Head of caudate nucleus (tissue), 42 donors: ENCODE data around the gene NHP2.

Source experiments
- DNase-seq, 42 donors: peaks; one replicate each; pipeline versions ENCODE4 v3.0.0 to v3.0.0-alpha.2; 2020 to 2021; ENCODE audit warnings: mixed read lengths in 7 of 42
- intact Hi-C: fragments of 100-400 bp; cut with DNase I; formaldehyde crosslinking; loops from one replicate; pipeline ENCODE4 v1.15.0; 2022

Gene NHP2

DNA sequence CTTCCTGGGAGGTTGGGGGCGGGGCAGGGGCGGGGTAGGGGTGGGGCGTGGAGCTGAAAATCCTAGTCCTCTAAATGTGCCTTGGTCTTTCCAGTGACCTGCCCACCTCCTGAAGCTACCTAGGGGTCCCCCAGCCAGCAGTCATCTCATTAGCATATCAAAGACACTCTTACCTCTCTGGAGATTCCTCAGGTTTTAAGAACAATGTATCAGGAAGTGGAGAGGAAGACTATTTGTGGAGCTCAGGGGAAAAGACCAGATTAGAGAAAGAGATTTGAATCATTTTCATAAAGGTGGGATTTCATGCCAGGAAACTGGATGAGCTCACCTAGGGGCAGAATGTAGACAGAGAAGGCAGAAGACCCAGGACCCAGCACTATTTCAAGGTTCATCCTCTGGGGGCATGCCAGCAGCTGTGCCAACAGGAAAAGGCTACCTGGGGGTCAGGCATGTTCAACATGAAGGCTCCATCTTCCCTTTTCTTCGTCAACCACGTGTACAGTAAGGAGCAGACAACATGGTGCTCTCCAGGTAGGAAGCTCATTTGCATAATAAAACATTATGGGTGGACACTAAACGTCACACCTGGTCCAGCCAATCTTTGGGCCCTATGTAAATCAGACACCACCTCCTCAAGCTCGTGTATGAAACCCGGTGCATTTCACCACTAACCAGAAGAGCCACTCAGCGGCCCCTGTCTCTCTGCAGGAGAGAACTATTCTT is 26.6 kb upstream of the NHP2 start:
- intact Hi-C loops: no loop called here
- DNase-seq: no peak

DNA sequence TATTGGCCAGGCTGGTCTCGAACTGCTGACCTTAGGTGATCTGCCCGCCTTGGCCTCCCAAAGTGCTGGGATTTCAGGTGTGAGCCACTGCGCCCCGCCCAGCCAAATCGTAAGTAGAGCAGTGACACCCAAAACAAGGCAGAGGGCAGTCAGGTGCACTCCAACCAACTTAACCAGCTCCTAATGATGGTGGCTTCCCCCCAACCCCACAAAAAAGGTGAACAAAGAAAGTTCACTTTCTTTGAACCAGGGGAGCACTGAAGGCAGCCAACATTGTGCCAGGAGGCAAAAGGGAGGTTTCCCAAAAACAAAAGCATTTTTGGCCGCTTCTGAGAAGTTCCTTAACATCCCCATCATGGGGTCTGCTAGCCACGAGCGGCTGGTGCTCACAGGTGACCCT is 23.9 kb upstream of the NHP2 start:
- intact Hi-C loops: no loop called here
- no peak for DNase-seq

GRCh38 chr5:178176791-178177190 is 23.1 kb upstream of the NHP2 start:
- intact Hi-C loops: no loop called here

GRCh38 chr5:178174456-178174855 is 20.8 kb upstream of the NHP2 start:
- intact Hi-C loops: no loop called here
- no peak for DNase-seq

More at GRCh38 chr5:178176791-178177190, 23.1 kb upstream of the NHP2 start:
- DNase-seq: no peak

DNA sequence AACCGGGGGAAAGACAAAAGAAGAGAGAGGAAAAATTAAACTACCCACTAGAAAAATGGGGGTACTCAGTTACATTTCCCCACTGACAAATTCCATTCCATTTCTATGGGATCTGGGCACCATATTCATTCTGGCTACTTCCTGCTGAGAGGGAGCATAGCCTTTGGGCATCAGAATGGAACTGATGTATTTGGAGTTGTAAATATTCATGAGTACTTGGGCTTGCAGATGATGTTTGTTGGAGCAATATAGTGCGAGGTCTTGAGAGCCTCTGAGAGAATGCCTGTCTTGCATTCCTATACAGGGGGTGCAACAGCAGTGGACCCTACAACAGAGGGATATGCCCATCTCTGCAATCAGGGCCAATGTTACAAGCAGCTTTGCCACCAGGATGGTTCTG is 16.8 kb upstream of the NHP2 start:
- intact Hi-C loops: no loop called here
- DNase-seq: no peak

DNA sequence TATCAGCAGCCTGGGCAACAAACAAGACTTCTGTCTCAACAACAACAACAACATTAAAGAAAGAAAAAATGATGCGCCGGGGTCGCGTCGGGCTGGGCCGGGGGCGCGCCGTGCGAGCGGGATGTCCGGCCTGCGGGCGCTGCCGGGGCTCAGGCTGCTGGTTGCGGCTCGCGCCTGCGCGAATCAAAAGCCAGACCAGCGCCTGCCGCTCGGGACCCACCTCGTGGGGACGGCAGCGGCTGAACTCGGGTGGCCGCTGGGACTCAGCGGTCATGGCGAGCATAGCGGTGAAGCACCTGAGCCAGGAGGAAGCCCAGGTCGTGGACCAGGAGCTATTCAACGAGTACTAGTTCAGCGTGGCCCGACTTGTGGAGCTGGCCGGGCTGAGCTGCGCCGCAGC is 11.9 kb upstream of the NHP2 start:
- intact Hi-C loops: no loop called here
- no peak for DNase-seq

- DNase-seq: peak; percentile 66 to 94 (median 87)
- intact Hi-C loops: loop anchor here (5.0 kb wide), 1 partner anchor 87 kb away; no protein-coding TSS in a partner anchor
These were observed 10.4 kb upstream of the NHP2 start for GRCh38 chr5:178163772-178164735.

GRCh38 chr5:178162481-178162880 is 8.8 kb upstream of the NHP2 start:
- intact Hi-C loops: loop anchor here (5.0 kb wide), 1 partner anchor 85 kb away; no protein-coding TSS in a partner anchor
- no peak for DNase-seq

- no peak for DNase-seq
- intact Hi-C loops: loop anchor here (5.0 kb wide), 1 partner anchor 83 kb away; no protein-coding TSS in a partner anchor
These were observed 6.5 kb upstream of the NHP2 start for GRCh38 chr5:178160176-178160575.

DNA sequence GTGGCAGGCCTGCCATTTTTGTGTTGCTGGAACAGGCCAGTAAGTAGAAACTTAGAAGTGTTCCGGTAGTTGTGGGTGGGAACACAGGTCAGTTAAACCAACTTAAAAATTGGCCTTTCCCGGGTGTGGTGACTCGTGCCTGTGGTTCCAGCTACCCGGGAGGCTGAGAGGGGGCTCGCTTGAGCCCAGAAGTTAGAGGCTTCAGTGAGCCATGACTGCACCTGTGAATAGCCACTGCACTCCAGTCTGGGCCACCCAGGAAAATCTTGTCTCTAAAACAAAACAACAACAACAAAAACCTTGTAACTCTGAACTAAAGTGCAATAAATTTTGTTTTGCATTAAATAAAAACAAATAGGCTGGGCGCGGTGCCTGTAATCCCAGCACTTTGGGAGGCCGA is 1.4 kb upstream of the NHP2 start:
- no peak for DNase-seq
- intact Hi-C loops: loop anchor here (10.0 kb wide), 1 partner anchor 50 kb away; the partner anchor contains the start of gene HNRNPAB

DNA sequence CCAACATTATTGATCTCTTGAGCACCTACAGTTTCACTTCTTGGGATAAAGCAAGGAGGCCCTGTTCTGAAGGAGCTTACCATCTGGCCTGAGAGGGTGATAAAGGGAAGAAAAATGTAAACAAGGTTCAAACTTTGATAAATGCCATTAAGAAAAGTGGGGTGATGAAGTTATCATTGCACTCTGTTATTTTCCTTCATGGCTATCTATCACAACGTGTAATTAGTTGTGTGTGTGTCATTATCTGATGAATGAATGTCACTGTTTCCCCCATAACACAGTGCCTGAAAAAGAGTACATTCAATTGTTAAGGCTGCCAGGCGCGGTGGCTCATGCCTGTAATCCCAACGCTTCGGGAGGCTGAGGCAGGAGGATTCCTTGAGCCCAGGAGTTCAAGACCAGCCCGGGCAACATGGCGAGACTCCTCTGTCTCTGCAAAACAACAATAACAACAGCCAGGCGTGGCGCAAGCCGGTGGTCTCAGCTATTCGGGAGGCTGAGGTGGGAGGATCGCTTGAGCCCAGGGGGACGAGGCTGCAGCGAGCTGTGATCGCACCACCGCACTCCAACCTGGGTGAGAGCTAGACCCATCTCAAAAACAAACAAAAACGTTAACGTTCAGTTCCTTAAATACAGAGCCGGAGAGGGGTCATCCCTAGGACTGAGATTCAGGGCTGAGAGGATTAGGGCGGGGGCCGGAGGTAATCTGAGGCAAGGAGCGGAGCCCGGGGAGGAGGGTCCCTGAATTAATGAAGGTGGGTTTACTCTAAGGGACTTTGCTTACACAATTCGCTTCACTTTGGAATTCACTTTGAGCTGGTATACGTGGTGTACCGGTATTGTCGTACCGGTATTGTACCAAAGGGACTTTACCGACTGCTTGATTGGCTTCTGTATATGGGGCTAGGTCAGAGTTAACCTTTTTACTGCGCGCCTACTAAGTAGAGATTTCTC is 917 bp downstream of the NHP2 start:
- no peak for DNase-seq
- intact Hi-C loops: loop anchor here (10.0 kb wide), 1 partner anchor 52 kb away; the partner anchor contains the start of gene HNRNPAB

GRCh38 chr5:178150977-178151734 is 2.5 kb downstream of the NHP2 start:
- no peak for DNase-seq
- intact Hi-C loops: loop anchor here (10.0 kb wide), 1 partner anchor 54 kb away; the partner anchor contains the start of gene HNRNPAB

DNA sequence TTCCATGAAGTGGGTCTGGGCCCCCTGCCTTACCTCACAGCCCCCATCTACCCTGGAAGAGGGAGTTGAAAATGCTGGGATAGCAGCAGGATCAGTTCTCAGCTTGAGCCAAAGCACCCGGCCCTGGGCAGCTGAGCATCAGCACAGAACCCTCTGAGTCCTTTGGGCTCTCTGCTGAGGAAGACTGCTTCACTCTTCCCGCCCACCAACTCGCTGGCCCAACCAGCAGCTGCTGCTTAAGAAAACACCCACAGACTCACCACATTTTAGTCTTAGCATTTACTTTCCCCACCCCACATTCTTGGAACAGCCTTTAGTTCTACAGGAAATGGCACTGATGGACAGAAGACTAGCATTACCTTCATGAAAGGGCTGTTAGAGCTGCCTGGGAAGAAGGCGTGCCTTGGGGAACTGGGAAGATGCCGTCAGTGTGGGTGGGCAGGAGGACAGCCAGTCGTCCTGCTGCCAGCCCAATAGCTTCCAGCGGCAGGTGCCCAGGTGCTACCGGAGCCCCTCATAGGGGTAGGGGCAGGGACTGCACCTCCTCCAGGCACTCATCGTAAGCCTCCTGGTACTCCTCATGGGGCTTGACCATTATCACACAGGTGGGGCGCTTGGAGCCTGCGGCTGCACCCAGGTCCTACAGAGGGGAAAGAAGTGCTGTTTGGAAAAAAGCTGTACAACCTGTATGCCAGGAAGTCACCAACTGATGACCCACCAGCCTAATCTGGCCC is 4.3 kb downstream of the NHP2 start:
- intact Hi-C loops: no loop called here
- DNase-seq: peak in 5 of 42 donors; percentile 27 to 48 (median 35)

GRCh38 chr5:178147406-178147805 is 6.3 kb downstream of the NHP2 start:
- DNase-seq: no peak
- intact Hi-C loops: no loop called here

GRCh38 chr5:178145965-178146820 is 7.5 kb downstream of the NHP2 start:
- intact Hi-C loops: no loop called here
- DNase-seq: peak in 38 of 42 donors; percentile 14 to 77 (median 52)

DNA sequence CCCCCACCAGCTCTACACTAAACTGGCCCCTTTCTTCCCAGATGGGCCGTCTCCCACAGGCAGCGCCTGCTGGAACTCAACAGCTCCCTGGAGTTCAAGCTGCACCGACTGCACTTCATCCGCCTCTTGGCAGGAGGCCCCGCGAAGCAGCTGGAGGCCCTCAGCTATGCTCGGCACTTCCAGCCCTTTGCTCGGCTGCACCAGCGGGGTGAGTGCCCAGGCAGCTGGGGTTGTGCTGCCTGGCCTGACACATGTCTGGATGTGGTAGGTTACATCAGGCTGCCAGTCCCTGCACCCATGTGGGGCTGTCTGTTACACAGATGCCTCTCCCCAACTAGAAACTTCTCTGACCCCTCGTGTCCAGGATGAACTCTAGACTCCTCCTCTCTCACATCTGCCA is 9.8 kb downstream of the NHP2 start:
- DNase-seq: peak in 8 of 42 donors; percentile 23 to 57 (median 32)
- intact Hi-C loops: no loop called here
